GM19463 (cell line): ENCODE measurements around the gene ZFYVE28.

ENCODE experiments used
- ATAC-seq: cut with Tn5 transposase; IDR thresholded peaks from one replicate; pipeline ENCODE4 v1.9.1; 2021; ENCODE audit warnings: mild to moderate bottlenecking, moderate library complexity; ENCODE audit not compliant: unreplicated experiment

Gene ZFYVE28

DNA sequence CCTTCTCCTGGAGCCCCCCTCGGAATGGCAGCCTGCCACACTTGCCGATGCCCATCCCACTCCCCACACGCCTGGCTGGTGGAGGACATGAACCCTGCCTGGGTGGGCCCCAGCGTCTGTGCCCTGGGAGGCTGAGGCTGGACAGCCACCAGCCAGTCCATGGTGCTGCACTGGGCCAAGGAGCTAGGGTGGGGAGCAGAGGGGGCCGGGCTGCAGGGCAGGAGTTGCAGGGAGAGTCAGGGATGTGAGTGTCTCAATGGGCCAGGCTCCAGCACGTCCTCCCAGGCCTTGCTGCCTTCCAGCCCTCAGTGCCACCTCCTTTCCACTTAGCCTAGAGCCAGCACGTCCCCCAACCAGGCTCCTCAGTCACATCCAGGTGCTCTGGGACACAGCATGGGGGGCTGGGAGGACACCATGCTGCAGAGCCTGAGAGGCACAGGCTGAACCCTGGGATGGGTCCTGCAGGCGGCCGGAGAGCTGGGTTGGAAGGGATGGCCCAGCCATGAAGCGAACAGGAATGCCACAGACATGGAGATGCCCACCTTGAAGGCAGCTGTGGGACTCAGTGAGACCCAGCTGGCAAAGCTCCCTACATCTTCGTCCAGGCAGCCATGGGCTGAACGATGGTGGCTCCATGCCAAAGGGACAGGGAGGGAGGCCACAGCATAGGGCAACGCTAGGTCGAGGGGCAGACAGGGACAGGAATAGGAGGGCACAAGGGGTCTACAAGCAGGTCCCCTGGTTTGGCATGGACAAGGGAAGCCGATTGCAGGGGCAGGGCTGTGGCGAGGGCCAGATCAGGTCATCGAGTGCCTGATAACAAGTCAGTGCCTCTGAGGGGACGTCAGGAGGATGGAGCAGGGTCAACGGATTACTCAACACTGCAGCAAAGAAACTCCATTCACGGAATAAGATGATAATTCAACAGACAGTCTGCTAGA lies 126.5 kb downstream of the ZFYVE28 start:
- ATAC-seq = no peak

DNA sequence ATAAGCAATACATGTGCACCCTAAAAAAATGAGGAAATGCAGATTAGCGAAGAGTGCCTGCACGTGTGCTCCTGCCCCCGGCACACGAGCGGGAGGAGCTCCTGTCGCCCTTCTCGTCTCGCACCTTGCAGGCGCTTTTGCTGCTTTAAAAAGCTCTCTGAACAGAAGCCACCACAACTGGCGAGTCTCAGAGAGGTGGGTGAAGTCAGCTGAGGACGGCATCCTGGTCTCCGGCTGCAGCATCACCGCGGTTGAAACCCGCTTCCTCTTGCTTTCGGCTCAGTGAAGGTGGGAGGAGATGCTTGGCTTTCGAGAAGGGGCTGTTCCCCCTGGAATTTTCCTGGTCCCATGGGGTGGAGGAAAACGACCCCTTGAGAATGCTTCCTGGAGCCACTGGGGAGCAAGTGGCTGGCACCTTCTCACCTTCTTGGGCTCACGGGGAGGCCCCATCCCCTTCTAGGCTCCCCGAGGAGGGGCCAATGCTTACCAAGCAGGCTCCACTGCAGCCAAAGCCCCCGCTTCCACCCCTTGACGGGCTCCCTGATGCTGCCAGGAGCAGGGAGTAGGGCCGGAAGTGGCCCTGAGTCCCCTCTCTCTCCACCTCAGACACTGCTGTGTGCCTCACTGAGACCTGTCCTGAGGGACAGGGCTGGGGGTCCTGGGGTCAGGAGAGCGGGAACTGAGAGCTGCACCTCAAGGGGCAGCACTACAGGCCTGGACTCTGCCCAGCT lies 127.3 kb downstream of the ZFYVE28 start:
- ATAC-seq = no peak

GRCh38 chr4:2290488-2290887 lies 128.0 kb downstream of the ZFYVE28 start:
- no peak for ATAC-seq

DNA sequence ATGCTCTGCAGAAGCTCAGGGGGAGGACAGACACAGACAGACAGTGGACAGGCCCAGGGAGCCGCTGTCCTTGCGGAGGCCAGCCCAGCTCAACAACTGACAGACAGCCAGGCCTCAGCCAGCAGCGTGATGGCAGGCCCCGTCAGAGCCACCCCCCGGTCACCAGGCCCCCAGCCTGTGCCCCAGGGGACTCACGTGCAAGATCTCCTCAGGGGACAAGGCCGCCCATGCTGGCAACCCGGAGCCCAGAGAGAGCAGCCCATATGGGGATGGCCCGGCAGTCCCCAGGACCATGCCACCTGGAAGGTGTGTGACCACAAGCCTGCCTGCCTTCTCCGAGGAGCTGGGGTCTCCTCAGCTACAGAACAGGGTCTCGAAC lies 128.5 kb downstream of the ZFYVE28 start:
- ATAC-seq = no peak

- ATAC-seq = no peak
Observed at GRCh38 chr4:2289311-2289954, 129.0 kb downstream of the ZFYVE28 start.

DNA sequence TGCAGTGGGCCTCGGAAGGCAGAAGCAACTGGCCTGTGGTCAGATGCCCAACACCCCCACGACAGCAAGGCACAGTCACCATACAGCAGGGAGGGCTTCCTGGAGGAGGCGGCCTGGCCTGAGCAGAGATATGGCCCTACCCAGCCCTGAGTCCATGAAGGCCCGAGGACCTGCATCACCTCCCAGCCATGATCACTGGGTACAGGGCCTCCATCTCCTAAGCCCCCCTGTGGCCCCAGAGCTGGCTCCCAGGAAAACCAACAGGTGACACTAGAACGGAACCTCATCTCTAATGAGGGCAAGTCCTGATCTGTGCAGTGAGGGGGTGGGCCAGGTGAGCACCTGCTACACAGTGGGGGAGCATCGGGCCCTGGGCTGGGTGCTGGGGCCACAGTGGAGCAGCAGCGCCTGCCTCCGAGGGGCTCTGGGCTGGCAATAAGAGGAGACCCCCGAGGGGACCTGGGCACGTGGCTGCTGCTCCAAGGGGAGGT lies 130.3 kb downstream of the ZFYVE28 start:
- no peak for ATAC-seq

- ATAC-seq = no peak
Observed at GRCh38 chr4:2287594-2287915, 130.9 kb downstream of the ZFYVE28 start.

DNA sequence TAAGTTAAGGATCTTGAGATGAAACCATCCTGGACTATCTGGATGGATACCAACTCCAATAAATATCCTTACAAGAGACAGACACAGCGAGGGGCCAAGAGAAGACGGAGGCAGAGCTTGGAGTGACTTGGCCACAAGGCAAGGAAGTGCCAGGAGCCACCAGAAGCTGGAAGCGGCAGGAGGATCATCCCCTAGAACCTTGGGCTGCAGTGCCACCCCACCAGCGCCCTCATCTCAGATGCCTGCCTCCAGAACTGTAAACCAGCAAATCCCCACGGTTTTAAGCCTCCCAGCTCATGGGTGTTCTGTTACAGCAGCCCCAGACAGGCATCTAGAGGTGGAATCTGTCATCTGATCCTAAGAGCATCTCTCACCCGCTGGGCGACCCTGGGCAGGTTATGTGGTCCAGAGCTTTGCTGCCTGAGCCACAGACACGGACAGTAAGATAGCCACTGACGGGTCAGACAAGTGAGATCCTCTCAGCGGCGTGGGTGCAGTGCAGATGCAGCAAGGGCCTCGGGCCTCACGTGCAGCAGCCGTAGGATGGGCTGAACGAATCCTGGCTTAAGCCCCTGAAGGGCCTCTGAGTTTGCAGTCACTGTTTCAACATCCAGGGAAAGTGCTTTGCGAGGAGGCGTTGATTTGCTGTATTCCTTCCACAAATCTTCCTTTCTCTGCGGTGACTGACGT lies 131.4 kb downstream of the ZFYVE28 start:
- ATAC-seq = no peak

DNA sequence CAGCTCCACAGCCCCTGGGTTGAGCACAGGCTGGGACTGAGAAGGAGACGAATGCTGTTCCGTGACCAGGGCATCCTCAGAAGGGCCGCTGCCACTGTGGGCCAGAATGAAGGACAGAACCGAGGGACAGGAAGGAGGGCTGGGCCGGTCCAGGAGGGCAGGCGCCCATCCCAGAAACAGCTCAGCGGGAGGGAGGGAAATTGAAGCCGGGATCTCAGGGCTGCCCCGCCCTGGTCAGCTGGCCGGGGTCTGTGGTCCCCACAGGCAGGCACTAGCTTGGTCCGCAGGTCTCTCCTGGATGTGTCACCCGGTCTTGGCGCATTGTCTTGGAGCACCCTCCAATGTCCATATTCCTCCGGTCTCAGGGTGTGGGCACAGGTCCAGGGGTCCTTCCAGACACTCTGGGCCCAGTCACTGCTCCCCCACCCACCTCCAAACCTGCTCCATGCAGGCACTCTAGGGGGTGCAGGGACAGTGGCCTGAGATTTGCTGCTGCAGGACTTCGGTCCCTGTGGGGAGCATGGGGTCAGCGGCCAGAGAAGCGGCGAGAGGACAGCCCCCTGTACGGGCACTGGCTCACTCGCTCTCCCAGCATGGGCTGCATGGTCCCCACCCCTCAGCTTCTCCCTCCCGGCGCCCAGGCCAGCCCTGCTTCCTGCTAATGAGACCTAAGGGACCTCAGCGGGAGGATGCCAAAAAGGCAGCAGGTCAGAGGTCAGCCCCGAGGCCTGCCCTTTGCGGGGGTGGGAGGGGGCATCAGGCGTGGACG lies 132.6 kb downstream of the ZFYVE28 start:
- no peak for ATAC-seq

DNA sequence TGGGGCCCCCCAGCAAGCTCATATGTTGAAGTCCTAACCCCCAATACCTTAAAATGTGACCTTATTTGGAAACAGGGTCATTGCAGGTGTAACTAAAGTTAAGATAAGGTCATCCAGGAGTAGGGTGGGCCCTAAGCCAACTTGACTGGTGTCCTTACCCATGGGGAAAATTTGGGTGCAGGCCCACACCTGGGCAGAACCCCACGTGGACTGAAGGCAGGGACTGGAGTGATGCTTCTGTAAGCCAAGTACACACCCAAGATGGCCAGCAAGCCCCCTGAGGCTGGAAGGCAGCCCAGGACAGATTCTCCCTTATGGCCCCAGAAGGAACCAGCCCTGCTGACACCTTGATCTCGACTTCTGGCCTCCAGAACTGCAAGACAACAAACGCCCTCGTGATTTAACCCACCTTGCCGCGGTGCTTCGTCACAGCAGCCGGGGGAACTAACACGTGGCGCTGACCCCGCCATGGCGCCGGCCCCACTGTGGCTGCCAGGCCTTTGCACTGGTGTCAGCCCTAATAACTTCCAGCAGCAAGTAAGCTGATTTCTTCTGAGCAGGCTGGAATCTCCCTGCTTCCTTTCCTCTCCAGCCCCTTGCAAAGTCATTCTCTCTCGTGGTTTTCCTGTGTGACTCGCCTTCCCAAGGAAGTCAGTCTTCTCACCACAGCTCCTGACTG lies 133.4 kb downstream of the ZFYVE28 start:
- no peak for ATAC-seq

DNA sequence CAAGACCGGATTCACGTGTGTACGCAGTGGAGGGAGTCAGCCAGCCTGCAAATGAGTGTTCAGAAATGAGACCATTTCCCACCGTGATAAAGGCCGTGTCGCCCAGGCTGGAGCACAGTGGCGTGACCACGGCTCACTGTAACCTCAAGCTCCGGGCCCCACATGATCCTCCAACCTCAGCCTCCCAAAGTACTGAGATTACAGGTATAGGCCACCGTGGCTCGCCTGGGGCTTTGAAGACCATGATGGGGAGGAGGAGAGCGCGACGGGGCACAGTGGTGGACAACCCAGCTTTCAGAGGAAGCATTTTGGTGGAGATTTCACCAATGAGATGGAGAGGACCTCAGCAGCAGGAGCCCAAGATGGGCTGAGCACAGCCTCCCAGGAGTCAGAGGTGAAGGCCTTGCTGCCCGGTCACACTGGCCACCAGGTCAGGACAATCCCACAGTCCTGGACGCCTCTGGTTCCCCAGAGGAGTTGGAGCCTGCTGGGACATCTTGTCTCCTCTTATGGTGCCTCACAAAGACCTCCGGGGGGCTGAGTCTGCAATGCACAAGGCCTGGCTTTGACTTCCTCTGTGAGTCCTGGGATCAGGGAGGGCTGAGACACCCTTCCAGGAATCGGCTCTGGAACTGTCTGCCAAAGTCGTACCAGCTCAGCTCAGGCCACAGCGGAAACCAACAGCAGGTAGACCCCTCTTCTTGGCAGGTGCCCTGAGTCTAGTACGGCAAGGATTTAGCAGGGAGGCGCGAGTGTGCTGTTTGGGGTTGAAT lies 134.1 kb downstream of the ZFYVE28 start:
- ATAC-seq = no peak

- ATAC-seq = no peak
Observed at GRCh38 chr4:2283199-2283711, 135.2 kb downstream of the ZFYVE28 start.

DNA sequence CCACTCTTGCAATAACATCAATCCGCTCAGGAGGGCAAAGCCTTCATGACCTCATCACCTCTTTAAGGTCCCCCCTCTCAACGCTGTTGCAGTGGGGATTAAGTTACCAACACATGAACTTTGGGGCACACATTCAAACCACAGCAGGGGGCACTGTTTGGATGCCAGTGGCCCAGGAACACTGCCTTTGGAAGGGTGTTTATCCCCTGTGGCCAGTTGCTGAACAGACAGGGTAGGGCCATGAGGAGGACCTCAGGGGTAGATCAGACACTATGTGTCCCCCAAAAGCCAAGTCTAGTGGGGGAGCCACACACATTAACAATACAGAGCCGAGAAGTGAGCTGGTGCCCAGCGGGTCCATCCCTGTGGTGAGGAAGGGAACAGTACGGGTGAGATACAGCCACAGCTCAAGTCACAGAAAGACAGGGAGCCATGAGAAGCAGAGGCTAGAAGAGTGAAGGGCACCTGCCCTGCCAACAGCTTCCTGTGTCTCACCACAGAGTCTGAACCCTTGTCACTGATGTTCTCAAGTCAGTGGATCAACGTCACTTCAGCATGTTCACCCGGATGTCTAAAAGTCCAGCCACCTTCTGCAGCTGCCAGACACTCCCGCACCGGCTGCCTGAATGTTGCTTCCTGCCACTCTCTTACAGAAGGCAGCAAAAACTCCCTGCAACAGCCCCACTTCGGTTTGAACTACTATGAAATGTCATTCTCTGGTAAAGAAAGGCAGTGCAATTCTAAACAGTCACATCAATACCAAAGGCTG lies 136.7 kb downstream of the ZFYVE28 start:
- peak; percentile 91 for ATAC-seq

GRCh38 chr4:2280531-2281300 lies 137.7 kb downstream of the ZFYVE28 start:
- no peak for ATAC-seq

- no peak for ATAC-seq
Observed at GRCh38 chr4:2277956-2278355, 140.5 kb downstream of the ZFYVE28 start.

DNA sequence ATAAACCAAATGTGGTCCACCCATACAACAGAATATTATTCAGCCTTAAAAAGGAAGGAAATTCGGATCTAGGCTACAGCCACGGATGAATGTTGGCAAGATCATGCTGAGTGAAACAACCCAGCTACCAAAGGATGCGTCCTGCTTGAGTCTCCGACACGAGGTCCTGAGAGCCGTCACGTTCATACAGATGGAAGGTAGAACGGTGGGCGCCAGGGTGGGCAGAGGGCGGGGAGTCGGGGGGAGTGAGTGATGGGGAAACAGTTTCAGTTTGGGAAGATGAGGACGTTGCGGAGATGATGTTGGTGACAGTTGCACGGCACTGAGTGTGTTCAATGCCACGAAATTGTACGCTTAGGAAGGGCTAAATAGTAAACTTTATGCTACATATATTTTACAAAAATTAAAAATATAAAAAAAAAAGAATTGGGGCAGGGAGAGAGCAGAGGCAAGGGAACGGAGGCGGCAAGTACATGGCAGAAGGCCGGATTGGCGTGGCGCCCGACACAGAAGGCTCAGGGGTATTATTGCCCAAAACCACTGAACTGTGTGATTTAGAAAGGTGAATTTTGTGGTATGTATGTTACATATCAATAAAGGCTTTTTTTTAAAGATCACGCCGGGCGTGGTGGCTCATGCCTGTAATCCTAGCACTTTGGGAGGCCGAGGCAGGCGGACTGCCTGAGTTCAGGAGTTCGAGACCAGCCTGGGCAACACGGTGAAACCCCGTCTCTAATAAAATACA lies 141.7 kb downstream of the ZFYVE28 start:
- ATAC-seq = no peak
